NT2/D1 (cell line): ENCODE measurements around the gene C3AR1.

Source experiments
- YY1 ChIP-seq: IDR thresholded peaks from 2 replicates; pipeline ENCODE4 v1.6.1; 2011; ENCODE audit not compliant: insufficient read length, insufficient read depth
- ZNF274 ChIP-seq: IDR thresholded peaks from 2 replicates; pipeline ENCODE4 v1.6.1; 2011; ENCODE audit warnings: mild to moderate bottlenecking, low read depth, low read length

- TF ChIP-seq YY1 (no peak), ZNF274 (no peak)
These were observed 22.4 kb upstream of the C3AR1 start for GRCh38 chr12:8088574-8088973.
